Prostate gland (tissue), 2 donors: ENCODE data around the gene RIMS1. TPM values are rescaled to one million over a fixed set of nuclear protein-coding genes. Genes with fewer than 3 reads are reported as not detected.

ENCODE experiments used
- DNase-seq: peaks from one replicate; pipeline ENCODE4 v3.0.0-alpha.2; 2019; ENCODE audit warnings: low spot score
- H3K27ac ChIP-seq, 2 donors: fragments of 200-600 bp; sonication (generic); 2 replicates each; pipeline ENCODE4 v1.5.1; 2017 to 2019
- H3K27me3 ChIP-seq: fragments of 200-600 bp; sonication (generic); replicated peaks from 2 replicates; pipeline ENCODE4 v1.5.1; 2019; ENCODE audit not compliant: insufficient read depth
- H3K36me3 ChIP-seq, 2 donors: fragments of 200-600 bp; sonication (generic); 1 replicate in 1 of 2; 2 replicates in 1 of 2; pipeline versions ENCODE4 v1.5.1 to v1.8.1; 2017 to 2019
- H3K4me1 ChIP-seq: fragments of 200-600 bp; sonication (generic); replicated peaks from 2 replicates; pipeline ENCODE4 v1.5.1; 2019
- H3K4me3 ChIP-seq, 2 donors: fragments of 200-600 bp; sonication (generic); 2 replicates each; pipeline ENCODE4 v1.5.1; 2017 to 2019
- H3K9me3 ChIP-seq: fragments of 200-600 bp; sonication (generic); 2 replicates; pipeline ENCODE4 v1.5.1; 2017
- POLR2A ChIP-seq: fragments of 450-650 bp; IDR thresholded peaks from one replicate; pipeline ENCODE4 v1.6.1; 2016; ENCODE audit warnings: antibody characterized with exemption, mild to moderate bottlenecking
- POLR2AphosphoS5 ChIP-seq: sonication (generic); formaldehyde crosslinking; IDR thresholded peaks from one replicate; pipeline ENCODE4 v1.6.1; 2017; ENCODE audit warnings: antibody characterized with exemption
- WGBS: methylation state at CpG from one replicate; pipeline ENCODE4 v1.1.5; 2018; 5-methylcytosine and 5-hydroxymethylcytosine counted together
- intact Hi-C: fragments of 100-400 bp; cut with DNase I; formaldehyde crosslinking; loops from one replicate; pipeline ENCODE4 v1.14.2; 2022
- total RNA-seq, 2 donors: library from RNA; depleted of rRNA; stranded (reverse); fragments of >200 nt; gene quantifications; one replicate each; pipeline ENCODE4 v1.1.0, GENCODE V29; 2016
- TF ChIP-seq, protein P1 (sequence below), 4 experiments: fragments of 200-600 bp in 2 of 4; fragments of 450-650 bp in 2 of 4; sonication (generic) in 2 of 4; IDR thresholded peaks; 1 replicate in 3 of 4; 2 replicates in 1 of 4; pipeline ENCODE4 v1.5.1; 2016 to 2019; ENCODE audit warnings: antibody characterized with exemption in 4 of 4, mild to moderate bottlenecking in 2 of 4, moderate library complexity in 2 of 4

RIMS1 gene
- total RNA-seq, 2 donors from 2014 or later = 9.7 to 17.6 TPM

DNA sequence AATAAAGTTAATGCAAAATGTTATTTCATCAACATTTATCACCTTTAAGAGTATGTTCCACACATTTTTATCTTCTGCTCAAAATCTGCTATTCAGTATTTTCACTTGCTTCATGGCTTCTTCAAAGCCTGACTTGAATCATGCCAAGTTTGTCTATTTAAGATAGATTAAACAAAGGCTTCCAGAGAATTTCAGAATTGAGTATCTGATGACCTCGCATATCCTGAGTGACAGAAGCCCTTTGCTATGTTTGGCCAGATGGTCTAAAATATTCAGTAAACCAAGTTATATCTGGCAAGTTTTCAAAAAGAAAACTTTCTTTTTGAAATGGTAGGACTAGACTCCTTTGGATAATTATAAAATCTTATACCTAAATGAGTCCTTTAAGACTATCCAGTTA is 386.6 kb downstream of the RIMS1 start:
- no peaks in the 10 kb centered on the region for H3K9me3 ChIP-seq
- H3K27ac ChIP-seq = no peak overlapping the region
- TF ChIP-seq POLR2AphosphoS5 (no peak), POLR2A (no peak)
- no peaks in the 10 kb centered on the region for H3K27me3 ChIP-seq
- intact Hi-C loops = no loop called here
- 40% methylated on average over 1 of the region's 1 CpG for WGBS
- H3K4me3 ChIP-seq = no peak overlapping the region
- H3K36me3 ChIP-seq = no peaks in the 10 kb centered on the region
- DNase-seq = no peak
- no peaks in the 10 kb centered on the region for H3K4me1 ChIP-seq

DNA sequence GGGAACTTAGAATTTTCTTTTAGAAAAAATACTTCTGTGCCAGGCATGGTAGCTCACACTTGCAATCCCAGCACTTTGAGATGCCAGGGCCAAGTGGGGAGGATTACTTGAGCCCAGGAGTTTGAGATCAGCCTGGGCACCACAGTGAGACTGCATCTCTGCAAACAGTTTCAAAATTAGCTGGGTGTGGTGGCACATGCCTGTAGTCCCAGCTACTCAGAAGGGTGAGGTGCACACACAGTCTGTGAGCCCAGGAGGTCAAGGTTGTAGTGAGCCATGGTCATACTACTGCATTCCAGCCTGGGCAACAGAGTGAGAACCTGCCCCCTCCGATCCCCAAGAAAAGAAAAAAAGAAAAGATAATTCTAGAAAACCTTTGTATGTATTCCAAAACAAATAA is 389.5 kb downstream of the RIMS1 start:
- Histone ChIP-seq H3K9me3 (no peaks in the 10 kb centered on the region), H3K27ac (no peak overlapping the region), H3K36me3 (no peaks in the 10 kb centered on the region), H3K4me1 (no peaks in the 10 kb centered on the region), H3K4me3 (no peak overlapping the region), H3K27me3 (no peaks in the 10 kb centered on the region)
- 67% methylated on average over 1 of the region's 1 CpG for WGBS
- DNase-seq = no peak
- intact Hi-C loops = no loop called here
- TF ChIP-seq, protein P1, sequence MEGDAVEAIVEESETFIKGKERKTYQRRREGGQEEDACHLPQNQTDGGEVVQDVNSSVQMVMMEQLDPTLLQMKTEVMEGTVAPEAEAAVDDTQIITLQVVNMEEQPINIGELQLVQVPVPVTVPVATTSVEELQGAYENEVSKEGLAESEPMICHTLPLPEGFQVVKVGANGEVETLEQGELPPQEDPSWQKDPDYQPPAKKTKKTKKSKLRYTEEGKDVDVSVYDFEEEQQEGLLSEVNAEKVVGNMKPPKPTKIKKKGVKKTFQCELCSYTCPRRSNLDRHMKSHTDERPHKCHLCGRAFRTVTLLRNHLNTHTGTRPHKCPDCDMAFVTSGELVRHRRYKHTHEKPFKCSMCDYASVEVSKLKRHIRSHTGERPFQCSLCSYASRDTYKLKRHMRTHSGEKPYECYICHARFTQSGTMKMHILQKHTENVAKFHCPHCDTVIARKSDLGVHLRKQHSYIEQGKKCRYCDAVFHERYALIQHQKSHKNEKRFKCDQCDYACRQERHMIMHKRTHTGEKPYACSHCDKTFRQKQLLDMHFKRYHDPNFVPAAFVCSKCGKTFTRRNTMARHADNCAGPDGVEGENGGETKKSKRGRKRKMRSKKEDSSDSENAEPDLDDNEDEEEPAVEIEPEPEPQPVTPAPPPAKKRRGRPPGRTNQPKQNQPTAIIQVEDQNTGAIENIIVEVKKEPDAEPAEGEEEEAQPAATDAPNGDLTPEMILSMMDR (IDR thresholded peaks at IDR 0.05) = no peak
- TF ChIP-seq POLR2AphosphoS5 (no peak), POLR2A (no peak)

GRCh38 chr6:72282201-72282600 is 395.9 kb downstream of the RIMS1 start:
- DNase-seq = no peak
- TF ChIP-seq POLR2AphosphoS5 (no peak), POLR2A (no peak)
- TF ChIP-seq, protein P1 (IDR thresholded peaks at IDR 0.05) = no peak

DNA sequence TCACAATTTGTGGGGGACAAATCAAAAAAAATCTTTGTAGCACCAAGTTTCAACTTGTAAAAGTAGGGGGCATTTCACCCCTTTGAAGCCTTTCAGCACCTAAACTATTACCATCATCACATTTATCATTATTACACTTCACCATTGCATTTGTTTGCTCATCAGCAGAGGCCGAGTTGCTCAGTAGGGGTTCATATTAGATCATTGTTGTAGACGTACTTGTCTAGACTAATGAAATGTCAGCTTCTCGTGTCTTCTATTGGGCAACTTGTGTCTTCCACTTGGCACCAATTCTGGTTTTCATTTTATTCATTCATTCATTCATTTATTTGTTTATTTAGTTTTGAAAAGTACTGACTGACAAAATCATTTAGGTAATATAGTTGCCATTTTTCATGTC is 397.2 kb downstream of the RIMS1 start:
- Histone ChIP-seq H3K27ac (no peak overlapping the region), H3K36me3 (no peaks in the 10 kb centered on the region), H3K9me3 (no peaks in the 10 kb centered on the region), H3K27me3 (no peaks in the 10 kb centered on the region), H3K4me1 (no peaks in the 10 kb centered on the region), H3K4me3 (no peak overlapping the region)
- intact Hi-C loops = no loop called here
- 73% methylated on average over 3 of the region's 3 CpGs for WGBS
- TF ChIP-seq POLR2A (no peak), POLR2AphosphoS5 (no peak)
- DNase-seq = no peak

More at GRCh38 chr6:72282201-72282600, 395.9 kb downstream of the RIMS1 start:
- Histone ChIP-seq H3K4me3 (no peak overlapping the region), H3K27ac (no peak overlapping the region), H3K9me3 (no peaks in the 10 kb centered on the region), H3K27me3 (no peaks in the 10 kb centered on the region), H3K4me1 (no peaks in the 10 kb centered on the region), H3K36me3 (no peaks in the 10 kb centered on the region)
- intact Hi-C loops = no loop called here

GRCh38 chr6:72286911-72287311 is 400.6 kb downstream of the RIMS1 start:
- H3K36me3 ChIP-seq = no peaks in the 10 kb centered on the region
- intact Hi-C loops = no loop called here
- no peaks in the 10 kb centered on the region for H3K4me1 ChIP-seq
- no peak overlapping the region for H3K27ac ChIP-seq
- no peaks in the 10 kb centered on the region for H3K27me3 ChIP-seq
- DNase-seq = no peak
- H3K4me3 ChIP-seq = no peak overlapping the region
- TF ChIP-seq POLR2A (no peak), POLR2AphosphoS5 (no peak)
- TF ChIP-seq, protein P1 (IDR thresholded peaks at IDR 0.05) = no peak
- 83% methylated on average over 1 of the region's 1 CpG for WGBS
- no peaks in the 10 kb centered on the region for H3K9me3 ChIP-seq

GRCh38 chr6:72287801-72288200 is 401.5 kb downstream of the RIMS1 start:
- WGBS = 98% methylated on average over 5 of the region's 5 CpGs
- H3K4me1 ChIP-seq = no peaks in the 10 kb centered on the region
- no peak overlapping the region for H3K27ac ChIP-seq
- TF ChIP-seq POLR2A (no peak), POLR2AphosphoS5 (no peak)
- TF ChIP-seq, protein P1 (IDR thresholded peaks at IDR 0.05) = no peak
- H3K36me3 ChIP-seq = no peaks in the 10 kb centered on the region
- no peaks in the 10 kb centered on the region for H3K27me3 ChIP-seq
- H3K4me3 ChIP-seq = no peak overlapping the region
- no peaks in the 10 kb centered on the region for H3K9me3 ChIP-seq
- intact Hi-C loops = no loop called here
- no peak for DNase-seq
